B cell (primary cell): ENCODE data around the gene SLC26A8.

Experiments
- CTCF ChIP-seq: fragments of 200-600 bp; IDR thresholded peaks from one replicate; pipeline ENCODE4 v1.8.0; 2022; ENCODE audit warnings: antibody characterized with exemption, mild to moderate bottlenecking
- EZH2 ChIP-seq: IDR thresholded peaks from 2 replicates; pipeline ENCODE4 v1.6.1; 2012; ENCODE audit warnings: borderline replicate concordance, low read depth, mild to moderate bottlenecking, moderate library complexity, low read length; ENCODE audit not compliant: insufficient read depth, poor library complexity, severe bottlenecking

GRCh38 chr6:35896228-35896627 is 128.2 kb downstream of the SLC26A8 start:
- TF ChIP-seq CTCF (no peak), EZH2 (no peak)
